ENCODE measurements around the gene KNOP1. TPM values are rescaled to one million over a fixed set of nuclear protein-coding genes. Genes with fewer than 3 reads are reported as not detected.
A peak's percentile ranks its signal among the peaks of the same experiment; 100 is the strongest.

KNOP1 gene
- total RNA-seq, 1 donor from 2014 or later: 20.0 TPM

GRCh38 chr16:19748389-19749168 is 30.6 kb upstream of the KNOP1 start:
- no peak for TF ChIP-seq CTCF (IDR thresholded peaks at IDR 0.05)
- Mint-ChIP-seq H3K9me3 (ENCODE audit: low read depth) (no peaks in the 10 kb centered on the region), H3K36me3 (ENCODE audit: low read depth) (no peaks in the 10 kb centered on the region), H3K4me1 (ENCODE audit: low read depth) (peaks cover 16% of the 10 kb centered on the region), H3K4me3 (ENCODE audit: unreplicated experiment) (no peak overlapping the region), H3K27me3 (ENCODE audit: low read depth) (no peaks in the 10 kb centered on the region), H3K27ac (ENCODE audit: unreplicated experiment) (peak overlapping the region; percentile 22)
- no peak for DNase-seq (ENCODE audit: low spot score)

GRCh38 chr16:19746561-19746960 is 28.5 kb upstream of the KNOP1 start:
- no peaks in the 10 kb centered on the region for H3K27me3 Mint-ChIP-seq (ENCODE audit: low read depth)
- no peak overlapping the region for H3K27ac Mint-ChIP-seq (ENCODE audit: unreplicated experiment)
- no peak for TF ChIP-seq CTCF (IDR thresholded peaks at IDR 0.05)
- H3K36me3 Mint-ChIP-seq (ENCODE audit: low read depth): no peaks in the 10 kb centered on the region
- H3K9me3 Mint-ChIP-seq (ENCODE audit: low read depth): no peaks in the 10 kb centered on the region
- no peak for DNase-seq (ENCODE audit: low spot score)
- peaks cover 16% of the 10 kb centered on the region for H3K4me1 Mint-ChIP-seq (ENCODE audit: low read depth)
- H3K4me3 Mint-ChIP-seq (ENCODE audit: unreplicated experiment): no peak overlapping the region

DNA sequence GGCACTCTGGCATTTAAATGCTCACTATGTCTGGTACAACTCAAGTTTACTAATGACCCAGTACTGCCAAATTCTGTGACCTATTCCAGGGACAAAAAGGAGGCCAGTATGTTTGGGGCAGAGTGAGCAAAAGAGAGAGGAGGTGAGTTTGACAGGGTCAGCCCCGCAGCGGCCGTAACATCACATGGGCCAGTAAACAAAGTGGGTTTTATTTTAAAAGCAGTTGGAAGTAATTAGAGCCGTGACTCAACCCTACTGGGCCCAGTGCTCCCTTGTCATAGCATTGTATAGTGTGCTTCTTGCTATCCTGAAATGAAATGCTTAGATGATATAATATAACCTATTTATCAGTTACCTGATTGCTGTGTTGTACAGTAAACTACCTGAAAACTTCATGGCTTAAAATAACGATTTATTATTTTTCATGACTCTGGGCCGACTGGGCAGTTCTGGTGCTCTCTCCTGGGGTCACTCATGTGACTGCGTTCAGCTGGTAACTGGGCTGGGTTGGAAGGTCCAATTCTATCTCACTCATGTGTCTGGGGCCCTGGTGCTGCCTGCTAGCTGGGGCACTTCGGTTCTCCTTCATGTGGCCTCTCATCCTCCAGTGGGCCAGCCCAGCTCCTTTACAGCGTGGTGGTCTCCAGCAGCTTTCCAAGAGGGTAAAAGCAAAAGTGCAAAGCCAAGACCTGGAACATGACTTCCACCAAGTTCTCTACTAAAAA is 27.4 kb upstream of the KNOP1 start:
- H3K4me3 Mint-ChIP-seq (ENCODE audit: unreplicated experiment): no peak overlapping the region
- no peaks in the 10 kb centered on the region for H3K36me3 Mint-ChIP-seq (ENCODE audit: low read depth)
- TF ChIP-seq CTCF (IDR thresholded peaks at IDR 0.05): no peak
- no peak for DNase-seq (ENCODE audit: low spot score)
- H3K4me1 Mint-ChIP-seq (ENCODE audit: low read depth): peaks cover 16% of the 10 kb centered on the region
- H3K9me3 Mint-ChIP-seq (ENCODE audit: low read depth): no peaks in the 10 kb centered on the region
- H3K27ac Mint-ChIP-seq (ENCODE audit: unreplicated experiment): no peak overlapping the region
- no peaks in the 10 kb centered on the region for H3K27me3 Mint-ChIP-seq (ENCODE audit: low read depth)

GRCh38 chr16:19744670-19745069 is 26.6 kb upstream of the KNOP1 start:
- no peak for TF ChIP-seq CTCF (IDR thresholded peaks at IDR 0.05)
- Mint-ChIP-seq H3K27ac (ENCODE audit: unreplicated experiment) (no peak overlapping the region), H3K27me3 (ENCODE audit: low read depth) (no peaks in the 10 kb centered on the region), H3K4me1 (ENCODE audit: low read depth) (peaks cover 14% of the 10 kb centered on the region), H3K36me3 (ENCODE audit: low read depth) (no peaks in the 10 kb centered on the region), H3K9me3 (ENCODE audit: low read depth) (no peaks in the 10 kb centered on the region), H3K4me3 (ENCODE audit: unreplicated experiment) (no peak overlapping the region)
- DNase-seq (ENCODE audit: low spot score): no peak

GRCh38 chr16:19743816-19744159 is 25.8 kb upstream of the KNOP1 start:
- H3K27ac Mint-ChIP-seq (ENCODE audit: unreplicated experiment): no peak overlapping the region
- H3K9me3 Mint-ChIP-seq (ENCODE audit: low read depth): no peaks in the 10 kb centered on the region
- no peak for DNase-seq (ENCODE audit: low spot score)
- no peak for TF ChIP-seq CTCF (IDR thresholded peaks at IDR 0.05)
- no peaks in the 10 kb centered on the region for H3K27me3 Mint-ChIP-seq (ENCODE audit: low read depth)
- H3K4me1 Mint-ChIP-seq (ENCODE audit: low read depth): peaks cover 5% of the 10 kb centered on the region
- no peak overlapping the region for H3K4me3 Mint-ChIP-seq (ENCODE audit: unreplicated experiment)
- H3K36me3 Mint-ChIP-seq (ENCODE audit: low read depth): no peaks in the 10 kb centered on the region
